GM23338 (cell line): ENCODE results near the gene MAP3K6. TPM values are rescaled to one million over a fixed set of nuclear protein-coding genes. Genes with fewer than 3 reads are reported as not detected.

Experiments
- ATAC-seq: fragments of 200-7000 bp; cut with Tn5 transposase; 3 replicates; pipeline ENCODE4 v1.9.1; 2020
- DNase-seq: peaks from one replicate; pipeline ENCODE4 v3.0.0-alpha.2; 2015; ENCODE audit warnings: low spot score
- H2AFZ ChIP-seq: fragments of 200-600 bp; sonication (generic); 2 replicates; pipeline ENCODE4 v1.8.0; 2016; ENCODE audit warnings: antibody characterized with exemption, mild to moderate bottlenecking, moderate library complexity
- H3F3A ChIP-seq: fragments of 200-600 bp; sonication (generic); replicated peaks from 2 replicates; pipeline ENCODE4 v1.8.0; 2017; ENCODE audit warnings: antibody characterized with exemption, mixed run types, low read depth
- H3K27ac ChIP-seq: fragments of 200-600 bp; sonication (generic); 2 replicates; pipeline ENCODE4 v1.6.1; 2016; ENCODE audit warnings: low read depth
- H3K27me3 ChIP-seq: fragments of 200-600 bp; sonication (generic); 2 replicates; pipeline ENCODE4 v1.8.0; 2016; ENCODE audit warnings: mild to moderate bottlenecking, mixed run types, moderate library complexity; ENCODE audit not compliant: insufficient read depth
- H3K36me3 ChIP-seq: fragments of 200-600 bp; sonication (generic); 2 replicates; pipeline ENCODE4 v1.8.0; 2016; ENCODE audit warnings: mild to moderate bottlenecking; ENCODE audit not compliant: insufficient read depth
- H3K4me1 ChIP-seq: fragments of 200-600 bp; sonication (generic); 2 replicates; pipeline ENCODE4 v1.8.0; 2016; ENCODE audit warnings: mild to moderate bottlenecking, moderate library complexity; ENCODE audit not compliant: insufficient read depth
- H3K4me2 ChIP-seq: fragments of 200-600 bp; sonication (generic); 2 replicates; pipeline ENCODE4 v1.7.1; 2017; ENCODE audit warnings: mixed run types
- H3K4me3 ChIP-seq: fragments of 200-600 bp; sonication (generic); 2 replicates; pipeline ENCODE4 v1.6.1; 2016; ENCODE audit warnings: mixed run types
- H3K79me2 ChIP-seq: fragments of 200-600 bp; sonication (generic); replicated peaks from 2 replicates; pipeline ENCODE4 v1.8.0; 2017; ENCODE audit warnings: mild to moderate bottlenecking; ENCODE audit not compliant: insufficient read depth
- H3K9me2 ChIP-seq: fragments of 200-600 bp; sonication (generic); 2 replicates; pipeline ENCODE4 v1.8.0; 2017; ENCODE audit not compliant: insufficient read depth
- H4K20me1 ChIP-seq: fragments of 200-600 bp; sonication (generic); replicated peaks from 2 replicates; pipeline ENCODE4 v1.8.0; 2017; ENCODE audit warnings: mild to moderate bottlenecking; ENCODE audit not compliant: insufficient read depth
- H3K27ac Mint-ChIP-seq: 2 replicates; pipeline ENCODE4 v1.8.0; 2020; ENCODE audit warnings: inconsistent platforms, mild to moderate bottlenecking, moderate library complexity, mixed read lengths
- H3K27me3 Mint-ChIP-seq: 3 replicates; pipeline ENCODE4 v1.8.0; 2022; ENCODE audit warnings: low read depth, mild to moderate bottlenecking, moderate library complexity, mixed read lengths, inconsistent platforms; ENCODE audit not compliant: insufficient read depth, poor library complexity
- H3K36me3 Mint-ChIP-seq: 3 replicates; pipeline ENCODE4 v1.8.0; 2021; ENCODE audit warnings: low read depth, mild to moderate bottlenecking, inconsistent platforms, moderate library complexity, mixed read lengths
- H3K4me1 Mint-ChIP-seq: 3 replicates; pipeline ENCODE4 v1.8.0; 2020; ENCODE audit warnings: mild to moderate bottlenecking, inconsistent platforms, mixed read lengths
- H3K4me3 Mint-ChIP-seq: 3 replicates; pipeline ENCODE4 v1.8.0; 2021; ENCODE audit warnings: moderate library complexity, mild to moderate bottlenecking, inconsistent platforms, mixed read lengths
- H3K9me3 Mint-ChIP-seq: 3 replicates; pipeline ENCODE4 v1.8.0; 2020; ENCODE audit warnings: moderate library complexity, mild to moderate bottlenecking, inconsistent platforms, mixed read lengths
- EZH2 ChIP-seq: fragments of 200-600 bp; sonication (generic); IDR thresholded peaks from one replicate; pipeline ENCODE4 v1.8.0; 2017; ENCODE audit warnings: antibody characterized with exemption, mild to moderate bottlenecking, low read depth; ENCODE audit not compliant: unreplicated experiment
- EZH2phosphoT487 ChIP-seq: fragments of 200-600 bp; sonication (generic); IDR thresholded peaks from one replicate; pipeline ENCODE4 v1.8.1; 2018; ENCODE audit warnings: antibody characterized with exemption; ENCODE audit not compliant: unreplicated experiment
- NANOG ChIP-seq: IDR thresholded peaks from 2 replicates; pipeline ENCODE4 v1.6.1; 2016; ENCODE audit warnings: antibody characterized with exemption, borderline replicate concordance
- REST ChIP-seq: IDR thresholded peaks from one replicate; pipeline ENCODE4 v1.6.1; 2018; ENCODE audit warnings: antibody characterized with exemption; ENCODE audit not compliant: unreplicated experiment
- ZNF331 ChIP-seq: fragments of 250-450 bp; sonication (Bioruptor Pico); IDR thresholded peaks from 2 replicates; pipeline ENCODE4 v1.5.0; 2020; ENCODE audit warnings: low read depth, mild to moderate bottlenecking, moderate library complexity
- polyA plus RNA-seq: library from polyadenylated mRNA; unstranded; fragments of >200 nt; fragmentation: Nextera tagmentation; extraction: Ambion mirVana; gene quantifications from 2 replicates; pipeline ENCODE4 v1.2.1, GENCODE V29; 2016
- total RNA-seq: library from RNA; depleted of rRNA; stranded (reverse); fragments of >200 nt; shearing (Covaris generic); gene quantifications from 2 replicates; pipeline ENCODE4 v1.2.3, GENCODE V29; 2014
- TF ChIP-seq, protein P1 (sequence below), 2 experiments: fragments of 200-600 bp in 1 of 2; sonication (generic) in 1 of 2; conservative IDR thresholded peaks; 2 replicates each; pipeline versions ENCODE4 v1.5.1 to v1.6.1; 2016 to 2017; ENCODE audit warnings: antibody characterized with exemption in 2 of 2, low read depth in 2 of 2, mild to moderate bottlenecking in 2 of 2, moderate library complexity in 1 of 2
- TF ChIP-seq, protein P2 (sequence below): fragments of 250-450 bp; sonication (Bioruptor Pico); IDR thresholded peaks from 2 replicates; pipeline ENCODE4 v1.5.0; 2020; ENCODE audit warnings: mild to moderate bottlenecking, moderate library complexity

The MAP3K6 gene
- total and polyA plus RNA-seq, 2 experiments from 2014 or later: 8.2 to 10.6 TPM

- TF ChIP-seq, protein P1, sequence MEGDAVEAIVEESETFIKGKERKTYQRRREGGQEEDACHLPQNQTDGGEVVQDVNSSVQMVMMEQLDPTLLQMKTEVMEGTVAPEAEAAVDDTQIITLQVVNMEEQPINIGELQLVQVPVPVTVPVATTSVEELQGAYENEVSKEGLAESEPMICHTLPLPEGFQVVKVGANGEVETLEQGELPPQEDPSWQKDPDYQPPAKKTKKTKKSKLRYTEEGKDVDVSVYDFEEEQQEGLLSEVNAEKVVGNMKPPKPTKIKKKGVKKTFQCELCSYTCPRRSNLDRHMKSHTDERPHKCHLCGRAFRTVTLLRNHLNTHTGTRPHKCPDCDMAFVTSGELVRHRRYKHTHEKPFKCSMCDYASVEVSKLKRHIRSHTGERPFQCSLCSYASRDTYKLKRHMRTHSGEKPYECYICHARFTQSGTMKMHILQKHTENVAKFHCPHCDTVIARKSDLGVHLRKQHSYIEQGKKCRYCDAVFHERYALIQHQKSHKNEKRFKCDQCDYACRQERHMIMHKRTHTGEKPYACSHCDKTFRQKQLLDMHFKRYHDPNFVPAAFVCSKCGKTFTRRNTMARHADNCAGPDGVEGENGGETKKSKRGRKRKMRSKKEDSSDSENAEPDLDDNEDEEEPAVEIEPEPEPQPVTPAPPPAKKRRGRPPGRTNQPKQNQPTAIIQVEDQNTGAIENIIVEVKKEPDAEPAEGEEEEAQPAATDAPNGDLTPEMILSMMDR (conservative IDR thresholded peaks at IDR 0.05; ENCODE audit: low read depth in 2 of 2): no peak
- TF ChIP-seq REST: no peak
- no peak for TF ChIP-seq NANOG
Observed at GRCh38 chr1:27343639-27344025, 23.1 kb downstream of the MAP3K6 start (continued).

DNA sequence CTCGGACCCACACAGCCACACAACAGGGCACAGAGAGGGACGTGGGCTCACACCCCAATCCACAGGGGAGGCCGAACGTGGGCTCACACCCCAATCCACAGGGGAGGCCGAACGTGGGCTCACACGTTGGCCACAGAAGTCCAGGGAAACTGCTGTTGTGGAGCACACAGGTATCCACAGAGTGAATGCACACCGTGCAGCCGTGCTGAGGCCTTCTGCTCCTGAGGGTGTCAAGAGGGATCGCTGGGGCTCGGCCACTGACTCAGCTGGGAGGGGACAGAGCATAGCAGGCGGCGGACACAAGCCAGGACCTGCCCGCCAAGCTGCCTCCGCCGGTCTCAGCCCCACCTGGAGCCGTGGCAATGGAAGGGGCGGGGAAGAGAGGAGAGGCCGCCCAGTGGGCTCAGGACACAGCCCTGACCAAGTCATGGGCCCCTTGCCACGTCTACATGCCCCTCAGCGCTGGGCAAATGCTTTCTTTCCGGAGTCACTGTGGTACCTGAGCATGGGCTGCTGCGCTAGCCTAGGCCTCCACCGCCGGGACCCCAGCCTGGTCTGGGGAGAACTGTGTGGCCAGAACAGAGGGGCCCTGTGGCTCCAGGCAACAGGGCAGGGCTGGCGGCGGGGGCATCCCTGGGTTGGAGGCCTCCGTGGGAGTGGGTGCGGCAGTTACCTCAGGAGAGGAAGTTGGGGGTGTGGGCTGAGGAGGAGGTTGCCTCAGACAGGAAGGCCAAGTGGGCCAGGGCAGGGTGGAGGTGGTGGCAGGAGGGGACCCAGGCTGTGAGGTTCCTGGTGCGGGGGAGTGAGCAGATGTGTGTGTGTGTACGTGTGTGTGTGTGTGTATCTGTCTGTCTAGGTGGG, 23.8 kb downstream of the MAP3K6 start:
- Mint-ChIP-seq H3K4me1 (peaks cover 36% of the 10 kb centered on the region), H3K4me3 (peak overlapping the region; percentile 76), H3K27me3 (peaks cover 12% of the 10 kb centered on the region), H3K27ac (peak overlapping the region; percentile 46), H3K9me3 (no peaks in the 10 kb centered on the region; the same call in 2 of the 3 replicates), H3K36me3 (peaks cover 9% of the 10 kb centered on the region)
- H3K9me2 ChIP-seq: no peaks in the 10 kb centered on the region
- peaks cover 5% of the 10 kb centered on the region; the same call in 1 of the 2 replicates for H3F3A ChIP-seq
- DNase-seq: no peak
- H3K79me2 ChIP-seq: peaks cover under 1% of the 10 kb centered on the region
- H3K27me3 ChIP-seq: no peaks in the 10 kb centered on the region
- H2AFZ ChIP-seq: no peak overlapping the region
- H3K4me2 ChIP-seq: peak overlapping the region; percentile 83
- no peaks in the 10 kb centered on the region for H4K20me1 ChIP-seq
- peak; percentile 41 for ATAC-seq
- H3K4me1 ChIP-seq: peaks cover 17% of the 10 kb centered on the region; the same call in 1 of the 2 replicates
- no peaks in the 10 kb centered on the region for H3K36me3 ChIP-seq
- H3K4me3 ChIP-seq: peak overlapping the region; percentile 55; the same call in 1 of the 2 replicates
- H3K27ac ChIP-seq: no peak overlapping the region
- TF ChIP-seq REST (no peak), EZH2phosphoT487 (no peak), ZNF331 (CRISPR knock-in tag) (no peak), EZH2 (no peak)
- TF ChIP-seq, protein P2, sequence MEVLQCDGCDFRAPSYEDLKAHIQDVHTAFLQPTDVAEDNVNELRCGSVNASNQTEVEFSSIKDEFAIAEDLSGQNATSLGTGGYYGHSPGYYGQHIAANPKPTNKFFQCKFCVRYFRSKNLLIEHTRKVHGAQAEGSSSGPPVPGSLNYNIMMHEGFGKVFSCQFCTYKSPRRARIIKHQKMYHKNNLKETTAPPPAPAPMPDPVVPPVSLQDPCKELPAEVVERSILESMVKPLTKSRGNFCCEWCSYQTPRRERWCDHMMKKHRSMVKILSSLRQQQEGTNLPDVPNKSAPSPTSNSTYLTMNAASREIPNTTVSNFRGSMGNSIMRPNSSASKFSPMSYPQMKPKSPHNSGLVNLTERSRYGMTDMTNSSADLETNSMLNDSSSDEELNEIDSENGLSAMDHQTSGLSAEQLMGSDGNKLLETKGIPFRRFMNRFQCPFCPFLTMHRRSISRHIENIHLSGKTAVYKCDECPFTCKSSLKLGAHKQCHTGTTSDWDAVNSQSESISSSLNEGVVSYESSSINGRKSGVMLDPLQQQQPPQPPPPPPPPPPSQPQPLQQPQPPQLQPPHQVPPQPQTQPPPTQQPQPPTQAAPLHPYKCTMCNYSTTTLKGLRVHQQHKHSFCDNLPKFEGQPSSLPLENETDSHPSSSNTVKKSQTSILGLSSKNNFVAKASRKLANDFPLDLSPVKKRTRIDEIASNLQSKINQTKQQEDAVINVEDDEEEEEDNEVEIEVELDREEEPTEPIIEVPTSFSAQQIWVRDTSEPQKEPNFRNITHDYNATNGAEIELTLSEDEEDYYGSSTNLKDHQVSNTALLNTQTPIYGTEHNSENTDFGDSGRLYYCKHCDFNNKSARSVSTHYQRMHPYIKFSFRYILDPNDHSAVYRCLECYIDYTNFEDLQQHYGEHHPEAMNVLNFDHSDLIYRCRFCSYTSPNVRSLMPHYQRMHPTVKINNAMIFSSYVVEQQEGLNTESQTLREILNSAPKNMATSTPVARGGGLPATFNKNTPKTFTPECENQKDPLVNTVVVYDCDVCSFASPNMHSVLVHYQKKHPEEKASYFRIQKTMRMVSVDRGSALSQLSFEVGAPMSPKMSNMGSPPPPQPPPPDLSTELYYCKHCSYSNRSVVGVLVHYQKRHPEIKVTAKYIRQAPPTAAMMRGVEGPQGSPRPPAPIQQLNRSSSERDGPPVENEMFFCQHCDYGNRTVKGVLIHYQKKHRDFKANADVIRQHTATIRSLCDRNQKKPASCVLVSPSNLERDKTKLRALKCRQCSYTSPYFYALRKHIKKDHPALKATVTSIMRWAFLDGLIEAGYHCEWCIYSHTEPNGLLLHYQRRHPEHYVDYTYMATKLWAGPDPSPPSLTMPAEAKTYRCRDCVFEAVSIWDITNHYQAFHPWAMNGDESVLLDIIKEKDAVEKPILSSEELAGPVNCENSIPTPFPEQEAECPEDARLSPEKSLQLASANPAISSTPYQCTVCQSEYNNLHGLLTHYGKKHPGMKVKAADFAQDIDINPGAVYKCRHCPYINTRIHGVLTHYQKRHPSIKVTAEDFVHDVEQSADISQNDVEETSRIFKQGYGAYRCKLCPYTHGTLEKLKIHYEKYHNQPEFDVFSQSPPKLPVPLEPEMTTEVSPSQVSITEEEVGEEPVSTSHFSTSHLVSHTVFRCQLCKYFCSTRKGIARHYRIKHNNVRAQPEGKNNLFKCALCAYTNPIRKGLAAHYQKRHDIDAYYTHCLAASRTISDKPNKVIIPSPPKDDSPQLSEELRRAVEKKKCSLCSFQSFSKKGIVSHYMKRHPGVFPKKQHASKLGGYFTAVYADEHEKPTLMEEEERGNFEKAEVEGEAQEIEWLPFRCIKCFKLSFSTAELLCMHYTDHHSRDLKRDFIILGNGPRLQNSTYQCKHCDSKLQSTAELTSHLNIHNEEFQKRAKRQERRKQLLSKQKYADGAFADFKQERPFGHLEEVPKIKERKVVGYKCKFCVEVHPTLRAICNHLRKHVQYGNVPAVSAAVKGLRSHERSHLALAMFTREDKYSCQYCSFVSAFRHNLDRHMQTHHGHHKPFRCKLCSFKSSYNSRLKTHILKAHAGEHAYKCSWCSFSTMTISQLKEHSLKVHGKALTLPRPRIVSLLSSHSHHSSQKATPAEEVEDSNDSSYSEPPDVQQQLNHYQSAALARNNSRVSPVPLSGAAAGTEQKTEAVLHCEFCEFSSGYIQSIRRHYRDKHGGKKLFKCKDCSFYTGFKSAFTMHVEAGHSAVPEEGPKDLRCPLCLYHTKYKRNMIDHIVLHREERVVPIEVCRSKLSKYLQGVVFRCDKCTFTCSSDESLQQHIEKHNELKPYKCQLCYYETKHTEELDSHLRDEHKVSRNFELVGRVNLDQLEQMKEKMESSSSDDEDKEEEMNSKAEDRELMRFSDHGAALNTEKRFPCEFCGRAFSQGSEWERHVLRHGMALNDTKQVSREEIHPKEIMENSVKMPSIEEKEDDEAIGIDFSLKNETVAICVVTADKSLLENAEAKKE (CRISPR knock-in tag): no peak
